H1 (cell line): Measurements from ENCODE around the gene SLC5A8. TPM values are rescaled to one million over a fixed set of nuclear protein-coding genes. Genes with fewer than 3 reads are reported as not detected.

ENCODE experiments used
- TAF1 ChIP-seq: IDR thresholded peaks from 2 replicates; pipeline ENCODE4 v1.6.1; 2011; ENCODE audit warnings: mild to moderate bottlenecking, low read depth, low read length
- polyA plus RNA-seq, 7 experiments: library from polyadenylated mRNA; depleted of rRNA in 3 of 7; stranded (reverse) in 5 of 7; unstranded in 2 of 7; fragments of >200 nt in 5 of 7; fragments of 200-250 nt in 2 of 7; gene quantifications; 1 replicate in 5 of 7; 2 replicates in 1 of 7; 4 replicates in 1 of 7; pipeline versions ENCODE4 v1.2.1 to v1.2.3, GENCODE V29; 2011 to 2013; ENCODE audit warnings: missing spikeins in 2 of 7, mixed read lengths in 2 of 7
- total RNA-seq: library from RNA; stranded (reverse); fragmentation: NEBNext Ultra II Directional; extraction: Animal tissue kit (Norgen Biotek cat#: 25700); gene quantifications from 2 replicates; pipeline ENCODE4 v1.2.1, GENCODE V29; 2021
- TF ChIP-seq, protein P1 (sequence below): fragments of 300-600 bp; sonication (generic); IDR thresholded peaks from 2 replicates; pipeline ENCODE4 v1.7.1; 2012; ENCODE audit warnings: low read length, moderate library complexity, mild to moderate bottlenecking, inconsistent platforms; ENCODE audit not compliant: insufficient replicate concordance

Gene SLC5A8
- total and polyA plus RNA-seq, 2 of the 8 experiments (the other 6 are each of a cell fraction or from before 2014, with no cell fraction given), result 0.11 to 0.21 TPM

GRCh38 chr12:101166866-101167265 lies 43.2 kb downstream of the SLC5A8 start (continued):
- TF ChIP-seq, protein P1, sequence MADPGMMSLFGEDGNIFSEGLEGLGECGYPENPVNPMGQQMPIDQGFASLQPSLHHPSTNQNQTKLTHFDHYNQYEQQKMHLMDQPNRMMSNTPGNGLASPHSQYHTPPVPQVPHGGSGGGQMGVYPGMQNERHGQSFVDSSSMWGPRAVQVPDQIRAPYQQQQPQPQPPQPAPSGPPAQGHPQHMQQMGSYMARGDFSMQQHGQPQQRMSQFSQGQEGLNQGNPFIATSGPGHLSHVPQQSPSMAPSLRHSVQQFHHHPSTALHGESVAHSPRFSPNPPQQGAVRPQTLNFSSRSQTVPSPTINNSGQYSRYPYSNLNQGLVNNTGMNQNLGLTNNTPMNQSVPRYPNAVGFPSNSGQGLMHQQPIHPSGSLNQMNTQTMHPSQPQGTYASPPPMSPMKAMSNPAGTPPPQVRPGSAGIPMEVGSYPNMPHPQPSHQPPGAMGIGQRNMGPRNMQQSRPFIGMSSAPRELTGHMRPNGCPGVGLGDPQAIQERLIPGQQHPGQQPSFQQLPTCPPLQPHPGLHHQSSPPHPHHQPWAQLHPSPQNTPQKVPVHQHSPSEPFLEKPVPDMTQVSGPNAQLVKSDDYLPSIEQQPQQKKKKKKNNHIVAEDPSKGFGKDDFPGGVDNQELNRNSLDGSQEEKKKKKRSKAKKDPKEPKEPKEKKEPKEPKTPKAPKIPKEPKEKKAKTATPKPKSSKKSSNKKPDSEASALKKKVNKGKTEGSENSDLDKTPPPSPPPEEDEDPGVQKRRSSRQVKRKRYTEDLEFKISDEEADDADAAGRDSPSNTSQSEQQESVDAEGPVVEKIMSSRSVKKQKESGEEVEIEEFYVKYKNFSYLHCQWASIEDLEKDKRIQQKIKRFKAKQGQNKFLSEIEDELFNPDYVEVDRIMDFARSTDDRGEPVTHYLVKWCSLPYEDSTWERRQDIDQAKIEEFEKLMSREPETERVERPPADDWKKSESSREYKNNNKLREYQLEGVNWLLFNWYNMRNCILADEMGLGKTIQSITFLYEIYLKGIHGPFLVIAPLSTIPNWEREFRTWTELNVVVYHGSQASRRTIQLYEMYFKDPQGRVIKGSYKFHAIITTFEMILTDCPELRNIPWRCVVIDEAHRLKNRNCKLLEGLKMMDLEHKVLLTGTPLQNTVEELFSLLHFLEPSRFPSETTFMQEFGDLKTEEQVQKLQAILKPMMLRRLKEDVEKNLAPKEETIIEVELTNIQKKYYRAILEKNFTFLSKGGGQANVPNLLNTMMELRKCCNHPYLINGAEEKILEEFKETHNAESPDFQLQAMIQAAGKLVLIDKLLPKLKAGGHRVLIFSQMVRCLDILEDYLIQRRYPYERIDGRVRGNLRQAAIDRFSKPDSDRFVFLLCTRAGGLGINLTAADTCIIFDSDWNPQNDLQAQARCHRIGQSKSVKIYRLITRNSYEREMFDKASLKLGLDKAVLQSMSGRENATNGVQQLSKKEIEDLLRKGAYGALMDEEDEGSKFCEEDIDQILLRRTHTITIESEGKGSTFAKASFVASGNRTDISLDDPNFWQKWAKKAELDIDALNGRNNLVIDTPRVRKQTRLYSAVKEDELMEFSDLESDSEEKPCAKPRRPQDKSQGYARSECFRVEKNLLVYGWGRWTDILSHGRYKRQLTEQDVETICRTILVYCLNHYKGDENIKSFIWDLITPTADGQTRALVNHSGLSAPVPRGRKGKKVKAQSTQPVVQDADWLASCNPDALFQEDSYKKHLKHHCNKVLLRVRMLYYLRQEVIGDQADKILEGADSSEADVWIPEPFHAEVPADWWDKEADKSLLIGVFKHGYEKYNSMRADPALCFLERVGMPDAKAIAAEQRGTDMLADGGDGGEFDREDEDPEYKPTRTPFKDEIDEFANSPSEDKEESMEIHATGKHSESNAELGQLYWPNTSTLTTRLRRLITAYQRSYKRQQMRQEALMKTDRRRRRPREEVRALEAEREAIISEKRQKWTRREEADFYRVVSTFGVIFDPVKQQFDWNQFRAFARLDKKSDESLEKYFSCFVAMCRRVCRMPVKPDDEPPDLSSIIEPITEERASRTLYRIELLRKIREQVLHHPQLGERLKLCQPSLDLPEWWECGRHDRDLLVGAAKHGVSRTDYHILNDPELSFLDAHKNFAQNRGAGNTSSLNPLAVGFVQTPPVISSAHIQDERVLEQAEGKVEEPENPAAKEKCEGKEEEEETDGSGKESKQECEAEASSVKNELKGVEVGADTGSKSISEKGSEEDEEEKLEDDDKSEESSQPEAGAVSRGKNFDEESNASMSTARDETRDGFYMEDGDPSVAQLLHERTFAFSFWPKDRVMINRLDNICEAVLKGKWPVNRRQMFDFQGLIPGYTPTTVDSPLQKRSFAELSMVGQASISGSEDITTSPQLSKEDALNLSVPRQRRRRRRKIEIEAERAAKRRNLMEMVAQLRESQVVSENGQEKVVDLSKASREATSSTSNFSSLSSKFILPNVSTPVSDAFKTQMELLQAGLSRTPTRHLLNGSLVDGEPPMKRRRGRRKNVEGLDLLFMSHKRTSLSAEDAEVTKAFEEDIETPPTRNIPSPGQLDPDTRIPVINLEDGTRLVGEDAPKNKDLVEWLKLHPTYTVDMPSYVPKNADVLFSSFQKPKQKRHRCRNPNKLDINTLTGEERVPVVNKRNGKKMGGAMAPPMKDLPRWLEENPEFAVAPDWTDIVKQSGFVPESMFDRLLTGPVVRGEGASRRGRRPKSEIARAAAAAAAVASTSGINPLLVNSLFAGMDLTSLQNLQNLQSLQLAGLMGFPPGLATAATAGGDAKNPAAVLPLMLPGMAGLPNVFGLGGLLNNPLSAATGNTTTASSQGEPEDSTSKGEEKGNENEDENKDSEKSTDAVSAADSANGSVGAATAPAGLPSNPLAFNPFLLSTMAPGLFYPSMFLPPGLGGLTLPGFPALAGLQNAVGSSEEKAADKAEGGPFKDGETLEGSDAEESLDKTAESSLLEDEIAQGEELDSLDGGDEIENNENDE, result no peak
- no peak for TF ChIP-seq TAF1
